ENCODE data around the gene DNAAF9. TPM values are rescaled to one million over a fixed set of nuclear protein-coding genes. Genes with fewer than 3 reads are reported as not detected.

DNAAF9 gene
- total RNA-seq, 1 experiment from 2014 or later = 4.6 TPM

DNA sequence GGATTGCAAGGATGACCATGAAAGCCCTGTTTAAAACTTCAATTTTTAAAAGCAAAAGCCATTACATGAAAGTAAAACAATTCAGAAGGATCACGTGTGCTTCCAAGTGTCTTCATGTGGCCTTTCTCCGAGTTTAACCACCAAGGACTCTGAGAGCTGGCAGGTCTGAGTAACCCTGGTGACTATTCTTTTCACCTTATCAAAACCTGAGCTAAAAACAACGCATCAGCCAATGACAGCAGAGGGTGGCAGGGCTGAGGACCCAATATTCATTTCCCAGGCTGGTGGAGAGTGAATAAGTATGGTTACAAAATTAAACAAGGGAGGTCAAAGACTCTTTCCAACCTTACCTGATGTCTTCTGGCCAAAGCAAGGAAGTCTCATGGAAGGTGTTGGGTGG lies 46.7 kb downstream of the DNAAF9 start:
- no peak overlapping the region for H3K4me3 ChIP-seq (replicated peaks in 1 of 2; ENCODE audit: low read depth in 1 of 2, low read length in 2 of 2)
- H2AFZ ChIP-seq (ENCODE audit: low read depth, low read length, poor library complexity, severe bottlenecking) = no peak overlapping the region
- H3K4me1 ChIP-seq (ENCODE audit: control insufficient read depth in 1 of 2, insufficient read depth in 2 of 2, low read length in 2 of 2) = no peaks in the 10 kb centered on the region
- DNase-seq (ENCODE audit: low read depth, low spot score) (no peak), ATAC-seq (no peak)
- no peak overlapping the region for H3K27ac ChIP-seq (ENCODE audit: low read depth, low read length)
- no peaks in the 10 kb centered on the region for H4K20me1 ChIP-seq (ENCODE audit: insufficient read depth)
- BruUV-seq (replicated peaks) = no TSS peak
- H3K27me3 ChIP-seq (ENCODE audit: insufficient read depth, low read length) = no peaks in the 10 kb centered on the region
- TF ChIP-seq EGR1 (IDR thresholded peaks at IDR 0.05; ENCODE audit: low read depth) (no peak), TCF7L2 (IDR thresholded peaks at IDR 0.05; ENCODE audit: borderline replicate concordance, extremely low read depth, insufficient read depth, insufficient read length) (no peak), EZH2phosphoT487 (IDR thresholded peaks at IDR 0.05; ENCODE audit: borderline replicate concordance) (no peak), CBX3 (IDR thresholded peaks at IDR 0.05; ENCODE audit: low read depth) (no peak), YY1 (IDR thresholded peaks at IDR 0.05; ENCODE audit: extremely low read depth, insufficient replicate concordance, low read depth, low read length) (no peak), RAD21 (IDR thresholded peaks at IDR 0.05; ENCODE audit: low read depth) (no peak), JUND (IDR thresholded peaks at IDR 0.05) (no peak)
- TF ChIP-seq, protein P1, sequence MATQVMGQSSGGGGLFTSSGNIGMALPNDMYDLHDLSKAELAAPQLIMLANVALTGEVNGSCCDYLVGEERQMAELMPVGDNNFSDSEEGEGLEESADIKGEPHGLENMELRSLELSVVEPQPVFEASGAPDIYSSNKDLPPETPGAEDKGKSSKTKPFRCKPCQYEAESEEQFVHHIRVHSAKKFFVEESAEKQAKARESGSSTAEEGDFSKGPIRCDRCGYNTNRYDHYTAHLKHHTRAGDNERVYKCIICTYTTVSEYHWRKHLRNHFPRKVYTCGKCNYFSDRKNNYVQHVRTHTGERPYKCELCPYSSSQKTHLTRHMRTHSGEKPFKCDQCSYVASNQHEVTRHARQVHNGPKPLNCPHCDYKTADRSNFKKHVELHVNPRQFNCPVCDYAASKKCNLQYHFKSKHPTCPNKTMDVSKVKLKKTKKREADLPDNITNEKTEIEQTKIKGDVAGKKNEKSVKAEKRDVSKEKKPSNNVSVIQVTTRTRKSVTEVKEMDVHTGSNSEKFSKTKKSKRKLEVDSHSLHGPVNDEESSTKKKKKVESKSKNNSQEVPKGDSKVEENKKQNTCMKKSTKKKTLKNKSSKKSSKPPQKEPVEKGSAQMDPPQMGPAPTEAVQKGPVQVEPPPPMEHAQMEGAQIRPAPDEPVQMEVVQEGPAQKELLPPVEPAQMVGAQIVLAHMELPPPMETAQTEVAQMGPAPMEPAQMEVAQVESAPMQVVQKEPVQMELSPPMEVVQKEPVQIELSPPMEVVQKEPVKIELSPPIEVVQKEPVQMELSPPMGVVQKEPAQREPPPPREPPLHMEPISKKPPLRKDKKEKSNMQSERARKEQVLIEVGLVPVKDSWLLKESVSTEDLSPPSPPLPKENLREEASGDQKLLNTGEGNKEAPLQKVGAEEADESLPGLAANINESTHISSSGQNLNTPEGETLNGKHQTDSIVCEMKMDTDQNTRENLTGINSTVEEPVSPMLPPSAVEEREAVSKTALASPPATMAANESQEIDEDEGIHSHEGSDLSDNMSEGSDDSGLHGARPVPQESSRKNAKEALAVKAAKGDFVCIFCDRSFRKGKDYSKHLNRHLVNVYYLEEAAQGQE (IDR thresholded peaks at IDR 0.05; ENCODE audit: low read depth) = no peak
- TF ChIP-seq, protein P2, sequence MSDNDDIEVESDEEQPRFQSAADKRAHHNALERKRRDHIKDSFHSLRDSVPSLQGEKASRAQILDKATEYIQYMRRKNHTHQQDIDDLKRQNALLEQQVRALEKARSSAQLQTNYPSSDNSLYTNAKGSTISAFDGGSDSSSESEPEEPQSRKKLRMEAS (IDR thresholded peaks at IDR 0.05) = no peak
- TF ChIP-seq, protein P3, sequence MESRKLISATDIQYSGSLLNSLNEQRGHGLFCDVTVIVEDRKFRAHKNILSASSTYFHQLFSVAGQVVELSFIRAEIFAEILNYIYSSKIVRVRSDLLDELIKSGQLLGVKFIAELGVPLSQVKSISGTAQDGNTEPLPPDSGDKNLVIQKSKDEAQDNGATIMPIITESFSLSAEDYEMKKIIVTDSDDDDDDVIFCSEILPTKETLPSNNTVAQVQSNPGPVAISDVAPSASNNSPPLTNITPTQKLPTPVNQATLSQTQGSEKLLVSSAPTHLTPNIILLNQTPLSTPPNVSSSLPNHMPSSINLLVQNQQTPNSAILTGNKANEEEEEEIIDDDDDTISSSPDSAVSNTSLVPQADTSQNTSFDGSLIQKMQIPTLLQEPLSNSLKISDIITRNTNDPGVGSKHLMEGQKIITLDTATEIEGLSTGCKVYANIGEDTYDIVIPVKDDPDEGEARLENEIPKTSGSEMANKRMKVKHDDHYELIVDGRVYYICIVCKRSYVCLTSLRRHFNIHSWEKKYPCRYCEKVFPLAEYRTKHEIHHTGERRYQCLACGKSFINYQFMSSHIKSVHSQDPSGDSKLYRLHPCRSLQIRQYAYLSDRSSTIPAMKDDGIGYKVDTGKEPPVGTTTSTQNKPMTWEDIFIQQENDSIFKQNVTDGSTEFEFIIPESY (IDR thresholded peaks at IDR 0.05; ENCODE audit: extremely low read depth, insufficient replicate concordance, low read length) = no peak
- TF ChIP-seq, protein P4, sequence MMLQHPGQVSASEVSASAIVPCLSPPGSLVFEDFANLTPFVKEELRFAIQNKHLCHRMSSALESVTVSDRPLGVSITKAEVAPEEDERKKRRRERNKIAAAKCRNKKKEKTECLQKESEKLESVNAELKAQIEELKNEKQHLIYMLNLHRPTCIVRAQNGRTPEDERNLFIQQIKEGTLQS (IDR thresholded peaks at IDR 0.05) = no peak
- CTCF ChIA-PET = no interaction called here
- H3K4me2 ChIP-seq (ENCODE audit: low read length) = no peak overlapping the region
- POLR2A ChIA-PET = no interaction called here
- H3K9ac ChIP-seq (ENCODE audit: low read length) = no peak overlapping the region
- RAD21 ChIA-PET (ENCODE audit: low non-redundant PET in 1 of 2, low total read pairs in 2 of 2, uncharacterized antibody in 2 of 2, unreplicated experiment in 2 of 2) = no interaction called here
- H3K79me2 ChIP-seq (ENCODE audit: insufficient read depth, low read length) = no peaks in the 10 kb centered on the region
- H3K9me3 ChIP-seq (ENCODE audit: control insufficient read depth in 1 of 2, insufficient read depth in 1 of 2, low read depth in 1 of 2, low read length in 2 of 2) = no peaks in the 10 kb centered on the region
- intact Hi-C loops (cut with micrococcal nuclease) = no loop called here
- no peaks in the 10 kb centered on the region for H3K36me3 ChIP-seq (ENCODE audit: control insufficient read depth in 1 of 2, insufficient read depth in 2 of 2, low read length in 2 of 2)
- H3K9me2 ChIP-seq (ENCODE audit: insufficient read depth) = no peaks in the 10 kb centered on the region
